Activated CD8-positive, alpha-beta memory T cell treated with anti-CD3 and anti-CD28 coated beads for 1 hour (primary cell): ENCODE measurements around the gene NRG2.

Experiments used
- DNase-seq, 2 donors: peaks; one replicate each; pipeline ENCODE4 v3.0.0-alpha.2; 2020; ENCODE audit warnings: low read depth in 1 of 2; ENCODE audit errors: extremely low read depth in 1 of 2

NRG2 gene

GRCh38 chr5:139910901-139911300, 132.2 kb downstream of the NRG2 start:
- DNase-seq, result no peak

GRCh38 chr5:139910036-139910435, 133.1 kb downstream of the NRG2 start:
- no peak for DNase-seq

DNA sequence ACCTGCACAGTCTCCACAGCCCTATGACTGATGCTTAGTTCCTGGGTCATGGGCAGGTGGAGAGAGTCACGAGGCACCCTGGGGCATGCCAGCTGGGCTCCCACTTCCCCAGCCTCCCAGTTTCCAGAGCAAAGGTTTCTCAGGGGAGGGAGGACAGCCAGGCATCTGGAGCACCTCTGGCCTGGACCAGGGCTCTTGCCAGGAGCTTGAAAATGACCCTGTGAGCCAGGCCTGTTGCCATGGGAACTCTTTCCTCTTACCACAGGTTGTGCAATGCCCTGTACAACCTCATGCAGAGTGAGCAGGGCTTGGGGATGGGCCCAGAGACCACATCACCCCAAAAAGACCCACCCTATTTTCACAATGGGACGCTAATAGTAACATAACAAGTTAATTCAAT, 134.3 kb downstream of the NRG2 start:
- no peak for DNase-seq

- no peak for DNase-seq
These were observed 136.4 kb downstream of the NRG2 start for GRCh38 chr5:139906661-139907060.

DNA sequence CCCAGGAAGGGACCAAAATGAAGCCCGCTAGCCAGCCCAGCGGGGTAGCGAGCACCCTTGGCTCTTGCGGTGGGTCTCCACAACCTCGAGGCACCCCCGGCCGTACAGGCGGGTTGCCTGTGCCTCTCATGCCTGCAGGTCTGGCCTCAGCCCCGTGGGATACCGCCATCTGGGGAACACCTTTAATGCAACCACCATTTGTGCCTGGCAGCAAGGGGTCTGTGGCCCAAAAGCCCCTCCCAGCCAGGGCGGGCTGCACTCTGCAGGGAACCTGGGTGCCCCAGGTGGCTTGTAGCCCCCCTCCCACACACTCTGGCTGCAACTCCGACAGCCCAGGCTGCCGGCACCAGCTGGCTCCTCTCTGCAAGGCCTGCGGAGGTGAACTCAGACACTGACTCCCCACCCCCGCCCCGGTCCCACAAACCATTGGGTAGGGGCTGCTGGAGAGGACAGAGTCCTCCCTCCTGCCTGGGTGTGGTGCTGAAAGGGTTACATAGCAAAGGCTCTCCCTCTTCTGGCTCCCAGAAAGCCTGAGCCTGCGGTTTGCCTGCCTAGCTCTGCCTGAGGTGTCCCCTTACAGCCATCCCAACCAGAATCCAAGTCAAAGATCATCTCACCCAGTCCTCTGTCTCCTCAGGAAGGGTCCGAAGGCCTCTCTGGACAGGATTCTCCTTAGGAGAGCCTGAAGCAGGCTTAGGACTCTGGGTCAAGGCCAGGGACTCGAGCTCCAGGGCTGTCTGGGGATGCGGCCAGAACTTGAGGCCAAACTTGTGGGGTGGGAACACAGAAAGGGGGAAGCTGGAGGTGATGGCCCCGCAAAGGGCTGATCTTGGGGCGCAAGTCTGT, 138.1 kb downstream of the NRG2 start:
- DNase-seq, result no peak

- DNase-seq, result no peak
These were observed 138.6 kb downstream of the NRG2 start for GRCh38 chr5:139904566-139904815.

- no peak for DNase-seq
These were observed 139.1 kb downstream of the NRG2 start for GRCh38 chr5:139903795-139904565.

GRCh38 chr5:139903450-139903794, 139.7 kb downstream of the NRG2 start:
- no peak for DNase-seq

GRCh38 chr5:139901986-139902385, 141.1 kb downstream of the NRG2 start:
- no peak for DNase-seq

DNA sequence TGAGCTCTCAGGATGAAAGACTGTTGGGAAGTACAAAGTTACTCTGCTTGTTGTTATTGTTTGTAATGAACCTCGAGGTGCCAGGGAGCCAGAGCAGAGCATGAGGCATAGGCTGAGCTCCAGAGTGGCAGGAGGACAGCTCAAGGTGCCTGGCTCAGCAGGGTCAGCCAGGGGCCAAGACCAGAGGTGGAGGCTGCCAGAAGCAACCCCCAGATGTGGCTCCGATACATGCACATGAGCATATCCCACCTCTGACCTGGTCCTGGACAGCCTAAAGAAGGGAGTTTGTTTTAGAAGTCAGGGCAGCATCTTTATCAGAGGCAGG, 141.9 kb downstream of the NRG2 start:
- no peak for DNase-seq

- DNase-seq, result no peak
These were observed 142.4 kb downstream of the NRG2 start for GRCh38 chr5:139900546-139901250.

GRCh38 chr5:139898981-139899380, 144.1 kb downstream of the NRG2 start:
- no peak for DNase-seq

DNA sequence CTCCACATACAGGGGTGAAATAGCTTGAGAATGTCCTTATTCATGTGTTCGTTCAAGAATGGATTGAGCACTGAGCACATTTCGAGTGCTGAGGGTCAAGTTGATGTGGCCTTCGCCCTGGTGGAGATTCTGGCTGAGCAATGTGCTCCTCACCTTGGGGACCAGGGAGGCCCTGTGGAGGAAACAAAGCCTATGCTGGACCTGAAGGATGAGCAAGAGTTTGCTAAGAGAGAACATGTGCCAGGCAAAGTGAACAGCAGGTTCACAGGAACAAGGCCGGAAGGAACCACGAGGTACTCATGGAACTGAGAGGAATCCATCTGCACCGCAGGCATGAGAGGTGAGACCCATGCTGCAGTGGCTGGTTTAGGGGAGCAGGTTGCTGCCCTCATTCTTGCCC, 145.1 kb downstream of the NRG2 start:
- DNase-seq, result no peak

- DNase-seq, result no peak
These were observed 145.8 kb downstream of the NRG2 start for GRCh38 chr5:139897342-139897741.

DNA sequence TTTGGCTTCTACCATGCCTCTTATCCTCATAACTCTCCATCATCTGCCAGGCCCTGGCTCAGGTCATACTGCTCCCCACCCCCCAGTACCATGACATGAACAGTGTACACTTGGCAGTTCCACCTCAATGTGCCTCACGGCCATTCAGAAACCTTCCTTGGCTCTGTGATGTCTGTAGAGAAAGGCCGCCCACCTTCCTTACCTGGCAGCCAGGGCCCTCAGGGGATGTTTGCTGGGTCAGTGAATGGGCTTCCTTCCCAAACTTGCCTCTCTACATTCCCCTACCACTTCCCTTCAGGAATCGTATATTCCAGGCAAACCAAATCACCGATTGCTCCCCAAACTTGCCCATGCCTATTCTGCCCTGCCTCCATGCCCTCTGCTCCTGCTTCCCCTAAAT, 146.4 kb downstream of the NRG2 start:
- no peak for DNase-seq

- DNase-seq, result no peak
These were observed 147.5 kb downstream of the NRG2 start for GRCh38 chr5:139895647-139896046.

- DNase-seq, result no peak
These were observed 148.1 kb downstream of the NRG2 start for GRCh38 chr5:139895046-139895445.

- DNase-seq, result no peak
These were observed 149.2 kb downstream of the NRG2 start for GRCh38 chr5:139893873-139894272.

GRCh38 chr5:139889410-139889809, 153.7 kb downstream of the NRG2 start:
- no peak for DNase-seq

DNA sequence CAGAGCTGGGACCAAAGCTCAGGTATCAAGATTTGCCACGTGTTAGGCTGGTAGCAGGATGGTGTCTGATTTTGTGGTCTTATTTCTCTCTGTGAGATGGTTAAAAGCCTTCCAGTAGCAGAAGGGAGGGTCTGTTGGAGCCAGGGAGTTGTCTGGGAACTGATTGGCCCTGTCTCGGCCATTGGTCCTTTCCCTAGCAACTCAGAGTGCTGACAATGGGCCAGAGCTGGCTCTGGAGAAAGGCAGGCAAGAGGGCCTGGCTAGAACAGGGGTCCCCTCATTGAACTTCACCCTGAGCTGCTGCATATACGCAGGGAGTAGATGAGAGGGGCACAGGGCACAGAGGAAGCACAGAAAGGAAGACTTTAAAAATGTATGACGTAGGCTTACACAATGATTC, 154.7 kb downstream of the NRG2 start:
- no peak for DNase-seq

GRCh38 chr5:139886213-139886612, 156.9 kb downstream of the NRG2 start:
- DNase-seq, result no peak

DNA sequence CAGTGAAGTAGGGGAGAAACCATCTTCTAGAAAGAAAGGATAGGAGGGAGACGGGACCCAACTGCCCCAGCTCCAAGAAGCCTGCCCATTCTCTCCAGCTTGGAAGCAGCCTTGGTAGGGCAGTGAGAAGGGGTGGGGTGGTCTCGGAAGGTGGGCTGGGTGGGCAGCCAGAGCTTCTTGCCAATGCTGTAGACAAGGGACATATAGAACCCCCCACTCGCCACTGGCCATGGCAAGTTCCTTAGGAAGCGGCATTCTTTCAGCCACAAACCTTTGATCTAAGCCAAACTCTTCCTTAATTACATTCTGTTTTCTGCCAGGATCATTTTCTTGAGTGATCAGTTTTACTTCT, 157.3 kb downstream of the NRG2 start:
- DNase-seq, result no peak
